ENCODE data around the gene MSI2.

Gene MSI2

GRCh38 chr17:57448759-57449283 is 192.5 kb downstream of the MSI2 start:
- Histone ChIP-seq H3K36me3 (ENCODE audit: low read length) (no peaks in the 10 kb centered on the region), H3K9ac (ENCODE audit: low read length) (no peak overlapping the region), H3K27ac (ENCODE audit: low read depth, low read length) (no peak overlapping the region), H4K20me1 (ENCODE audit: low read depth, low read length) (no peaks in the 10 kb centered on the region; the same call in 1 of the 2 replicates), H3K27me3 (ENCODE audit: low read length) (no peaks in the 10 kb centered on the region), H3F3A (ENCODE audit: insufficient read depth) (no peaks in the 10 kb centered on the region), H2AFZ (ENCODE audit: low read depth, low read length, severe bottlenecking) (no peak overlapping the region), H3K9me3 (ENCODE audit: insufficient read depth, low read length) (no peaks in the 10 kb centered on the region), H3K4me3 (ENCODE audit: insufficient read depth, low read length, poor library complexity, severe bottlenecking) (no peak overlapping the region), H3K9me2 (replicated peaks; ENCODE audit: insufficient read depth, low read length) (no peaks in the 10 kb centered on the region), H3K79me2 (ENCODE audit: insufficient read depth, low read length) (peaks cover 4% of the 10 kb centered on the region; the same call in 1 of the 2 replicates), H3K4me2 (ENCODE audit: low read depth, low read length, poor library complexity, severe bottlenecking) (no peak overlapping the region)
- TF ChIP-seq, protein P1, sequence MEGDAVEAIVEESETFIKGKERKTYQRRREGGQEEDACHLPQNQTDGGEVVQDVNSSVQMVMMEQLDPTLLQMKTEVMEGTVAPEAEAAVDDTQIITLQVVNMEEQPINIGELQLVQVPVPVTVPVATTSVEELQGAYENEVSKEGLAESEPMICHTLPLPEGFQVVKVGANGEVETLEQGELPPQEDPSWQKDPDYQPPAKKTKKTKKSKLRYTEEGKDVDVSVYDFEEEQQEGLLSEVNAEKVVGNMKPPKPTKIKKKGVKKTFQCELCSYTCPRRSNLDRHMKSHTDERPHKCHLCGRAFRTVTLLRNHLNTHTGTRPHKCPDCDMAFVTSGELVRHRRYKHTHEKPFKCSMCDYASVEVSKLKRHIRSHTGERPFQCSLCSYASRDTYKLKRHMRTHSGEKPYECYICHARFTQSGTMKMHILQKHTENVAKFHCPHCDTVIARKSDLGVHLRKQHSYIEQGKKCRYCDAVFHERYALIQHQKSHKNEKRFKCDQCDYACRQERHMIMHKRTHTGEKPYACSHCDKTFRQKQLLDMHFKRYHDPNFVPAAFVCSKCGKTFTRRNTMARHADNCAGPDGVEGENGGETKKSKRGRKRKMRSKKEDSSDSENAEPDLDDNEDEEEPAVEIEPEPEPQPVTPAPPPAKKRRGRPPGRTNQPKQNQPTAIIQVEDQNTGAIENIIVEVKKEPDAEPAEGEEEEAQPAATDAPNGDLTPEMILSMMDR (IDR thresholded peaks at IDR 0.05; ENCODE audit: insufficient read depth, low read length, poor library complexity, severe bottlenecking) = no peak
- TF ChIP-seq EZH2phosphoT487 (conservative IDR thresholded peaks at IDR 0.05; ENCODE audit: low read length) = no peak

- no peak overlapping the region for H3K4me2 ChIP-seq (ENCODE audit: low read depth, low read length, poor library complexity, severe bottlenecking)
Measured at GRCh38 chr17:57451191-57451590, 194.9 kb downstream of the MSI2 start.

DNA sequence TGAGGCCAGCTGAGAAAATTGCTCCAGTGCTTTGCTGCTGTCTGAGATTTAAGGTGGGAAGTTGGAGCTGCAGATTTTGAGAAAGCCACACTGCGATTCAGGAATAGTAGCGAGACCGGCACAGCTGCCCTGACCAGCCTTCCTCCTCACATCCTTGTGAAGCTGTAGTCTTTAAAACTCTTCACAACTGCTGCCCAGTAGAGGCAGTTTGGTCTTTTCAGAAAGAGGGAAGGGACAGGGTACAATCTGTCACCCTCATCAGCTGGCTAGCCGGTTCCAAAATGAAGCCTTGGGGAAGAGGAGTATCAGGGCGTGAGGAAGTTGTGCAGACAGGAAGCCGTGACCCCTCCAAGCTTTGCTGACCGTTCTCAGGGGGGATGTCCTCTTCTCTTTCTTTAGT is 195.3 kb downstream of the MSI2 start:
- no peak overlapping the region for H2AFZ ChIP-seq (ENCODE audit: low read depth, low read length, severe bottlenecking)
- H3K79me2 ChIP-seq (ENCODE audit: insufficient read depth, low read length) = no peaks in the 10 kb centered on the region
- no peaks in the 10 kb centered on the region for H3K9me3 ChIP-seq (ENCODE audit: insufficient read depth, low read length)
- no peaks in the 10 kb centered on the region for H3K27me3 ChIP-seq (ENCODE audit: low read length)
- no peaks in the 10 kb centered on the region; the same call in 1 of the 2 replicates for H4K20me1 ChIP-seq (ENCODE audit: low read depth, low read length)
- H3F3A ChIP-seq (ENCODE audit: insufficient read depth) = no peaks in the 10 kb centered on the region
- no peak overlapping the region for H3K9ac ChIP-seq (ENCODE audit: low read length)
- no peaks in the 10 kb centered on the region for H3K36me3 ChIP-seq (ENCODE audit: low read length)
- H3K4me3 ChIP-seq (ENCODE audit: insufficient read depth, low read length, poor library complexity, severe bottlenecking) = no peak overlapping the region
- no peak overlapping the region for H3K4me2 ChIP-seq (ENCODE audit: low read depth, low read length, poor library complexity, severe bottlenecking)
- no peak overlapping the region for H3K27ac ChIP-seq (ENCODE audit: low read depth, low read length)
- no peaks in the 10 kb centered on the region for H3K9me2 ChIP-seq (replicated peaks; ENCODE audit: insufficient read depth, low read length)
- TF ChIP-seq, protein P1 (IDR thresholded peaks at IDR 0.05; ENCODE audit: insufficient read depth, low read length, poor library complexity, severe bottlenecking) = no peak
- TF ChIP-seq EZH2phosphoT487 (conservative IDR thresholded peaks at IDR 0.05; ENCODE audit: low read length) = no peak

More at GRCh38 chr17:57451191-57451590, 194.9 kb downstream of the MSI2 start:
- H2AFZ ChIP-seq (ENCODE audit: low read depth, low read length, severe bottlenecking) = no peak overlapping the region
- H3F3A ChIP-seq (ENCODE audit: insufficient read depth) = no peaks in the 10 kb centered on the region
- TF ChIP-seq EZH2phosphoT487 (conservative IDR thresholded peaks at IDR 0.05; ENCODE audit: low read length) = no peak
- TF ChIP-seq, protein P1 (IDR thresholded peaks at IDR 0.05; ENCODE audit: insufficient read depth, low read length, poor library complexity, severe bottlenecking) = no peak
- H3K27me3 ChIP-seq (ENCODE audit: low read length) = no peaks in the 10 kb centered on the region
- no peaks in the 10 kb centered on the region for H3K36me3 ChIP-seq (ENCODE audit: low read length)
- H4K20me1 ChIP-seq (ENCODE audit: low read depth, low read length) = no peaks in the 10 kb centered on the region; the same call in 1 of the 2 replicates
- no peak overlapping the region for H3K9ac ChIP-seq (ENCODE audit: low read length)
- 0 out of 2 replicates have a peak, but pooled peaks cover 3% of the 10 kb centered on the region for H3K79me2 ChIP-seq (ENCODE audit: insufficient read depth, low read length)
- no peaks in the 10 kb centered on the region for H3K9me2 ChIP-seq (replicated peaks; ENCODE audit: insufficient read depth, low read length)
- no peak overlapping the region for H3K27ac ChIP-seq (ENCODE audit: low read depth, low read length)
- no peaks in the 10 kb centered on the region for H3K9me3 ChIP-seq (ENCODE audit: insufficient read depth, low read length)
- H3K4me3 ChIP-seq (ENCODE audit: insufficient read depth, low read length, poor library complexity, severe bottlenecking) = no peak overlapping the region

Measured in SU-DHL-6 (cell line).